Activated CD4-positive, alpha-beta T cell treated with anti-CD3 and anti-CD28 coated beads, Interleukin-2, amount 50 U/mL, for 16 hours (primary cell): ENCODE measurements around the gene ADGRA3.
"Not testable (repeated sequence)": the region's sequence is repeated elsewhere in the genome, so short reads cannot be mapped to it uniquely, and the experiment has no call there.

Experiments
- DNase-seq: peaks from one replicate; pipeline ENCODE4 v3.0.0-alpha.2; 2020

Gene ADGRA3

DNA sequence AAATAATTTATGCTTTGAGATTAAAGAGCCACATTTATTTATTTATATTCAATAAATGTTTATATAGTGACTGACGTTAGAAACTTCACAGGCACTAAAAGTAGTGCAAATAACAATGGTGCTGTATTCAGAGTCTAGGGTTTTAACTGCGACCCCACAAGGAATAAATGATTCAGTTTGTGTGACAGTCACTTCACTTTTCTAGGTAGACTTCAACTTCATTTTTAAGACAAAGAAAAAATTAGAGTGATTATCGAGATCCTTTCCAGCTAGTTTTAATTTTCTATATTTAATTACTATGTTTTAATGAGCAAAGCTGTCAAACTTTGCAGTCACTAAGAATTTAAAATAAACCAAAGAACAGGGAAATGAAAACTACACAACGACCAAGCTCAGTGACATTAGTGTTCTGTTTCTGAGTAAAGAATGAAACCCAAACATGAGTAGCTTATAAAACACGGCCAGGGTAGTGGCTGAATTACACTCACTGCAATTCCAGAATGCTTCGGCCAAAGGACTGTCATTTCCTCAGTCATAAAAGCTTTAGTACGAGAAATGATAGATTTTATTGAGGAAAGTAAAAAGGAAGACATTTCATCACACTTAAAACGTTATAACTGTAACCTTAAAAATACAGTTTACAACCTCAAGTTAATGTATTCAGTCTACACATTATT is 38.6 kb downstream of the ADGRA3 start:
- DNase-seq = no peak

DNA sequence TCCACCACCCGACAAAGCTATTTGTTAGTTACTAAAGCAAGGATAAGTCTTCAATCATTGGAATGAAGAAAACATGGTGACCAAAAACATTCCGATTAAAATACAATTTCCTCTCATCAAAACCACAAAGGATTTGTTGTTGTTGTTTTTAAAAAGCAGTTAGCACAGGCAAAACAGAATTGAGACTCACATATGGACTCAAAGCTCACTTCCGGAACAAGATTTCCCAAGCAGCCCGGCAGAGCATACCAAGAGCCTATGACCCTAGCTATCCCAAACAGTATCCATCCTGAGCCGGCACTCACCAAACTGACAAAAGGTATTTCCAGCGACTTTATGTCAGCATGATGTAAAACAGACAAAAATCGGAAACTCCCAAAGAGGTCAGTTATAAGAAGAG is 39.9 kb downstream of the ADGRA3 start:
- DNase-seq = no peak

DNA sequence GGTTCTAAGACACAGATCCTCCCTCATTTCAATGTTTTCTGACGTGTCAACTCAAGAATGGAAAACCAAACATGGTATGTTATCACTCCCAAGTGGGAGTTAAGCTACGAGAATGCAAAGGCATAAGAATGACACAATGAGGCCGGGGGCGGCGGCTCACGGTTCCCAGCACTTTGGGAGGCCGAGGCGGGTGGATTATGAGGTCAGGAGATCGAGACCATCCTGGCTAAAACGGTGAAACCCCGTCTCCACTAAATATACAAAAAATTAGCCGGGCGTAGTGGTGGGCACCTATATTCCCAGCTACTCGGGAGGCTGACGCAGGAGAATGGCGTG is 40.6 kb downstream of the ADGRA3 start:
- DNase-seq = not testable (repeated sequence)

DNA sequence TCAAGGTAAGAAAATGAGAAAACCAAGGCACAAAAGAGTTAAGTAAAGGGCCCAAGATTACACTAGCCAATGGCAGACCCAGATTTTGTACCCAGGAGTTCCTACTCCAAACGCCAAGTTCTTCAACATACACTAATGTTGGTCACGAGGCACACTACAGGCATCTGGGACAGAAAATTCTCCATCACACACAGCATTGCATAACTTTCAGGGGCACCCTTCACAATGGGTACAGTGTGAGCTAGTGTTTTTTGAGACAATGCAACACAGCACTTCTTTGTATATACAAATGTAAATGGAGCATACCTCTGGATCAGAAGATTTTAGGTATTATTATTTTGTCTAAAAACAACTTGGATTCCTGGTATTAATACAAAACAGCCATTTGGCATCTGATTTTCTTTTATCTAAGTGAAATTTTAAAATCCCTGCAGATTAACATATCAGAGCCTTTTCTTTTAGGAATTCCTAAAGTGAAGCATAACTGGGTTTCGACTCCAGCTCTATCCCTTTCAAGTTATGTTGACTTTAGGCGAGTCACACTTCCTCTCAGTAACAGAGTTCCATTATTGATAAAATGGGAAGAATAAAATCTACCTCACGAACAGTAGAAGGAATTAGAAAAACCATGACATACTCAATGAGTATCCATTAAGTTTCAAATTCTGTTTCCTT is 41.1 kb downstream of the ADGRA3 start:
- no peak for DNase-seq

DNA sequence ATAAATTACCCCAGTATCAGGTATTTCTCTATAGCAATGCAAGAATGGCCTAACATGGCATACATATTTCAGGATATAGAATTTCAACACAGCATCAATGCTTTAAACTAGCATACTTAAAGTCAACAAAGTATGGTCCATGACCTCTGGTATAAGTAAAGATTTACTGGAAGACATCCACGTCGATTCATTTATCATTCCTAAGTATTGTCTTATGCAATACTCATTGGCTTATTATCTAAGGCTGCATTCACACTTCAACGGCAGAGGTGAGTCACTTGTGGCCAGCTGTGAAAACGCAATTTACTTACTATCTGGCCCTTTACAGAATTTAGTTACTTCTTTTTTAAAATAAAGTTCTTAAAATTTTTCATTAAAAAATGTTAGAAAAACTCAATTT is 42.6 kb downstream of the ADGRA3 start:
- DNase-seq = no peak

DNA sequence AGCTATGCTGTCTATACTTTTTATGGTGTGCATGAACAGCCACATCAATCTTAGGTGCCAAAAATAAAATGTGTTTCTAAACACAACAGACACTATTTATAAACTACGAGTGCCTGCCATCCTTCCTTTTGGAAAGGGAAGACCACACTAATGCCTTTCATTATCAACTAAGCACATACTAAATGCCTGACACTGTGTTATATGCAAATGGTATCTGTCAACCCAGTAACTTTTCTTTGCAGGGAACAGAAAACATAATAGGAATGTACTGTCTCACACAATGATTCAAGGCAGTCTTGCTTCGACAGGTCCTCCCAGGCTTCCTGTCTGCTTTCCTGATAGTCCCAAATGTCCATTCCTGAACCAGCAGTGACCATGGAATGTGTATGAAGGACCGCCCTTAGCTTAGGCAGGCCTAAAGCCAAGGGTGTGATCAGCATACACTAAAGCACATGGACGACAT is 43.8 kb downstream of the ADGRA3 start:
- no peak for DNase-seq

DNA sequence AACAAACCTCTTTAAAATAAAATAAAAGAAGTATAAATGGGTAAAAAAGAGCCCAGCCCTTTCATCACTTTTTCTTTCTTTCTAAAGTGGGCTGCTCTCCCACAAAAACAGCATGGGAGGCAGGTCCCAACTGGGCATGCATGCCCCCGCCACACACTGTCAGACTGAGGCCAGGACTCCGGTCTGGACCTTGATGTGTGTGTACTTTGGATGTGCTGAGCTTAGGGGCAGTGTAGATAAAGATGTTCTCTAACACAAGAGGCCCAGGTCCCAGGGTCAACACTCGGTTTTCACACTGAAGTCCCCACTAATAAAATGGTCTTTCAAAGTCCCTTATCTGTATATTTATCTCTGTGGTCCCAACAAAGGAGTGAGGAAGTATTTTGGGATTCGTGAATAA is 44.4 kb downstream of the ADGRA3 start:
- DNase-seq = no peak

DNA sequence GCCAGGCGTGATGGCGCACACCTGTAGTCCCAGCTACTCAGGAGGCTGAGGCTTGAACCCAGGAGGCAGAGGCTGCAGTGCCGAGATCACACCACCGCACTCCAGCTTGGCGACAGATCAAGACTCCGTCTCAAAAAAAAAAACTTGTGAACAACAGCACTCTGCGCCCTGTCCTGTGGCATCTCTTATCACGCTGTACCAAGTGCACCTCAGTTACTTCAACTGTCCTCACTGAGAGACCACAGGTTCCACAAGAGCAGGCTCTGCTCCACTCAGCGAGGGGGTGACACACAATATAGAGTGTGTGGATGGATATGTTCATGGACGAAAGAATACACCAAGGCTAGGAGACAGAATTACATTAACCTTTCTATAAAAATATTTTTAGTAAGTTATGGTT is 49.3 kb downstream of the ADGRA3 start:
- DNase-seq = no peak

DNA sequence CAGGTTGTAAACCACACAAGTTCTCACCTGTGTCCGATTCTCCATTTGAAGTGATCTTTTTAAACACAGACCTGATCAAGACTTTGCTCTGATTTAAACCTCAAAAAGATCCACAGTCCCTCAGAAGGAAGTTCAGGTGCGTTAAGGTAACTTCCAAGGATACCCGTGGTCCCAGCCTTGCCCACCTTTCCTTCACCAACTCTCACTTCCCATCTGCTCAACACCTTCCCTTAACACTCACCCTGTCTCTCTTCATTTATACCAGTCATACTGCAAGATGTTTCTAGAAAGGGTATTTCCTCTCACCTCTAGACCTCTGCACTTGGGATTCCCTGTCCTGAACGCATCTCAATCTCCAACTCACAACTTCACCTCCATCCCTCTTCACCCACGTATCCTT is 49.9 kb downstream of the ADGRA3 start:
- DNase-seq = no peak

DNA sequence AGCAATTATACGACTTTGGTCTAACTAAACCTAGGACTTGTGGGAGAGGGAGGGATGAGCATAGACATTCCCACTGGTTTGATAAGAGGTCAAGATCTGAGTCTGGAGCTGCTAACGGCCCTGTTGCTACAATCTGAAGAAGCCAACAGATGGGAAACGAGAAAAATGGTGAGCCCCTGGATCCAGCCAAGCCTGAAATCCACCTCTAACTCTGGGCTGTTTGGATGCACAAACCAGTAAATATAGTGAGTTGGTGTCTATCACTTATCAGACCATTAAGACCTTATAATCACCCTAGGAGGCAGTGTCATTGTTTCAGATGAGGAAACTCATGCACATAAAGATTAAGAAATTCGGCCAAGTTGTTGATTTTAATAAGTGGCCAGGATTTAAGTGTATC is 50.5 kb downstream of the ADGRA3 start:
- DNase-seq = no peak

DNA sequence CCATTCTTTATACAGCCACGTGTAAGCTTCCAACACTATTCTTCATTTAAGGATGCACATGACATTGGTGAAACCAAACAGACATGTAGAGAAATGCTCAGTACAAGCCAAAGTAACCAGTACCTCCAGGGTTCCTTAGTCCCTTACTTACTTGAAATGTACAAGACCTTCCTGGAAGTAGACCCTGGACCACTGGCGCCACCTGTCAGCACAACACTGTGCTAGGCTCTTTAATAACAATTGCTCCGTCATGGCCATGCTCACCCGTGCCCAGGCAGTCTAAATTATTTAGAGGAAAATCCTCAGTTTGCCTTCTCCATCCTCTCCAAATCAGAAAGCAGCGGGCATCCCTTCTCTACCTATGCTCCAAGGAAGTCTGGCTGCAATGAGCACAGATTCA is 52.7 kb downstream of the ADGRA3 start:
- DNase-seq = peak; percentile 7

DNA sequence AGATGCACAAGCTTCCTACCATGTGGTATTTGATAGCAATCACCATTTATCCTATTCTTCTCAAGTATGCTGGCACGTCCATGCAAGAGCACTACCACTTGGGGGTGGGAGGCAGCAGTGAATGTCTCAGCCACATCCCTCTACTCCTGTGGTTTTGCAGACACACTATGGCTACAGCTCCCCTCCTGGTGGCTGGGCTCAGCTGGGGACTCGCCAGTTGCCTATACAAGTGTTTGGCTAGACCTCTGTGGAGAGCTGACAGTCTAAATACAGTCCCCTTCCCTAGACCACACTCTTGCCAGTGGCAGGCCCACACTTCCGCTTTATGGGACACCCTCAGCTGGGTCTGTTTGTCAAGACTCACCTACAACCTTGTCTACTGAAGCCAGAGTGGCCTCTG is 53.2 kb downstream of the ADGRA3 start:
- DNase-seq = no peak

DNA sequence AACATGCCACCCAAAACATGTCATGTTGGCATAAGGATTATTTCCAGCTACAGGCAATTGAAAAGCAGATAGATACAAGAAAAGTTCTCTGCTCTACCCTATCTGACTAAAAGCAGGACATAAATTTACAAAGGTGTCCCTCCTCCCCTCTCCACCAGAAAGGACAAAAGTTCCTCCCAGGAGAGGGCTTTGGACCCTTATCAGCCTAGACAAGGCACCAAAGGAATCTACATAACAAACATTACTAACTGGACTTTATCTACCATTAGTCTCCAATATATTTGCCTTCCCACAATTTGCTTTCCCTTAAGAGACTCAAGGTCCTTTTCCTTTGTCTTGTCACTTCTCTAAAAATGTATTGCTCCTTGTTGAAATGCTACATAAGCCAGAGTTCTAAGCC is 55.6 kb downstream of the ADGRA3 start:
- DNase-seq = no peak

DNA sequence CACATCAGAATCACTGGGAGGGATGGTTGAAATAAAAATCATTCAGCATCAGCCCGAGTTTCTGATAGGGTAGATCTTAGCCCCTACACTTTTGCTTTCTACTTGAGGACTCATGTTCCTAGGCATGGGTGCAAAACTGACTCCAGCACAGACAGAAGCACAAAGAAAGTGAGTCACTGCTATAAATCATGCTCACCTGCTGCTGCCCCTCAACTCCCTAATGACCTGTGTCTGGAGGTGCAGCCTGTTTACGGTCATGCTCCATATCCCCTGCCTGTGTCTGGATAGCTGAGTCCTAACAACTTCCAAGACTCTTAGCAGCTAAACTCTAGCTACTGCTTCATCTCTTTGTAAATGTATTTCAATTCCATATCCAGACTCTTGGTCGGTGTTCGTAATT is 57.8 kb downstream of the ADGRA3 start:
- no peak for DNase-seq

DNA sequence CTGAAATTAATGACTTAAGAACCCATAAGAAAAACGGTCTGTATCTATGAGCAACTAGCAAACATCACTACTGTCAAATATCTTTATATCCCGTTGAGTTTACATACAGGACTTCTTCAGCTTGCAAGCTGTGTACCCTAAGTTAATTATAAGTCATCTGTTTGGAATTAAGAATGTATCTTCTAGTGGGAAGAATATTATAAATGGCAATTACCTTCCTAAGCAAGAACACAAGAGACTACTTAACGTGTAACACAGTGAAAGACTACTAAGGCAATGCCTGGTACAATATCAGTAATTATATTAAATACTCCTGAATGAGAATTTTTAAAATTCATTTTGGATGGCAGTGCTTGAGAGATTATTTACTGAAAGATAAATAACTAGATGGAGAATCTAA is 58.5 kb downstream of the ADGRA3 start:
- DNase-seq = no peak

DNA sequence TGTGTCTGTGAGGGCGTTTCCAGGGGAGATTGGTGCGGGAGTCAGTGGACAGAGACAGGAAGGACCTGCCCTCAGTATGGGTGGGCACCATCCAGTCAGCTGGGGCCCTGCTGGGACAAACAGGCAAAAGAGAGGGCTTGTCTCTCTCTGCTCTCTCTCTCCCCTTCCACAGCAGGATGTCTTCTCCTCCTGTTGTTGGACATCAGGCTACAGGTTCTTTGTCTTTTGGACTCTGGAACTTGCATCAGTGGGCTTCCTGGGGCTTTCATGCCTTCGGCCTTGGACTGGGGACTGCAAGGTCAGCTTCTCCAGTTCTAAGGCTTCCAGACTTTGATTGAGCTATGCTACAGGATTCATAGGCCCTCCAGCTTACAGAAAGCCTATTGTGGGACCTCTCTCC is 59.6 kb downstream of the ADGRA3 start:
- DNase-seq = no peak

DNA sequence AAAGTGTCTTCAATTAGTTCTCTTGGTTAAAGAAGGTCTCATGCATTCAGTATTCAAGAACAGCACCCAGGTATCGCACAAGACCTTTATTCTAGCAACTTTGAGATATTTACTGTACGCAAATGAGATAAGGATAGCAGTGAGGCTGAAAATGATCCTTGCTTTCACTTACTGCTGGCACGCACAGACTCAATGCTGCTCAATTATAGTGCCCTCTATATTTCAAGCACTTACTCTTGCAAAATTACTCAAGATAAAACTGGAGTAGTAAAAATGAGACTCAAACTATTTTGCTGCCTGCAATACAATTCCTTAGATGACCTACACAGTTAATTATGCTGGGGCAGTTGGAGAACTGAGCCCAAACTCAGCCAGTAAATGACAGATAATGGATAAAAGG is 60.9 kb downstream of the ADGRA3 start:
- DNase-seq = peak; percentile 8

DNA sequence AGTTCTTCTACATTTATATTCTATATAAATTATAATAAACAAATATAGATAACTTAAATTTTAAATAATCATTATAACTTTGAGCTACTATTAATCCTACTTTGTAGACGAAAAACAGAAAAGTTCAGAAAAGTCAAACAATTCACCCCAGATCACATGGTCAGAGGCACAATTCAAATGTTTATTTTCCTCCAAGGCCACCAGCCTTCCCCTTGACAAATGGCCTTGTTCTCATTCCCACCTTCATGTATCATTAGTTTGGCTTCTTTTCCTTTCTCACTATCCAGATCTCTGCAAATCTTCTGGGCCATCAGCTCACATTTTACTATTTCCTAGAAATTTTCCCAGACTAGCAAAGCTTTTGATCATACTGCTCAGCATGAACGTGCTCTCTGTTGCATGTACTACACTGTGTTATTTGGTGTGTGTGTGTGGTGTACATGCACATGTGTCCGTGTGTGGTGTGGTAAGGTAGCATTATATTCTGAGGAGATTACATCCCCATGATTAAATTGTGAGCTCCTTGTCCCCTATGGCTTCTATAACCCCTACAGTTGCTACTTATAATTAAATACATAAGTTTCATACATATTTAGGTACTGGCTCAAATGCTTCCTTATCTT is 61.5 kb downstream of the ADGRA3 start:
- no peak for DNase-seq

DNA sequence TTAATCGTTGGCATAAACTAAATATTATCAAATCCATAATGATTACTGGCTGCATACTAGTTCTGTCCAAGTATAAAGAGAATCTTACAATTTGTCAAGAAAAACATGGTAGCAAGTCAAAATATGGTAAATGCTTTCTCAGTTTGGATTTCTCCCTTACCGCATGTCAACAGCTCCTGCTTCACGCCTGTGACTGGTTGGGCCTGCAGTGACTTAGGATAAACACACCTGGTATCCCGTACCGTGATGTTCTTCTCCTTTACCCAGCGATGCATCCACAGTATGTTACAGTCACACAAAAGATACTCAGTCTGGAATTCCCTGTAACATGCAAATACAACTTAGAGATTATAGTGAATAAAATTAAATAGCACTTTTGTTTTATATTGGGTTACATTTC is 71.1 kb downstream of the ADGRA3 start:
- no peak for DNase-seq

DNA sequence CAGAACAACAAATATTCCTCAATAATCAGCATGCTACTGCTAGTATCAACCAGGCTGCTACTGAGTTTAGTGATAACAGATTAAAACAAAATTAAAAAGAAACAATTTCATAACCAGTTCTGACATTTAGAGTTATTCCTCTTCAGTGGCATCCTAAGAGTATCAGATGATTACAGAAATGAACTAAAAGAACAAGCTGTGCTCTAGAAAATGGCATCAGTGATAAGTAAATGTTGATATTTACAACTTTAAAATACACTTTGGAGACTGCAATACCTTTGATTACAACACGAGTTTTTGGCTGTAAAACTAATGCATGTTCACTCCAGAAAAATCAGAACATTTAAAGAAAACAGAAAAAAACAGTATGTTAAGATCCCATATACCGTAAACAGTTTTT is 72.9 kb downstream of the ADGRA3 start:
- DNase-seq = no peak

DNA sequence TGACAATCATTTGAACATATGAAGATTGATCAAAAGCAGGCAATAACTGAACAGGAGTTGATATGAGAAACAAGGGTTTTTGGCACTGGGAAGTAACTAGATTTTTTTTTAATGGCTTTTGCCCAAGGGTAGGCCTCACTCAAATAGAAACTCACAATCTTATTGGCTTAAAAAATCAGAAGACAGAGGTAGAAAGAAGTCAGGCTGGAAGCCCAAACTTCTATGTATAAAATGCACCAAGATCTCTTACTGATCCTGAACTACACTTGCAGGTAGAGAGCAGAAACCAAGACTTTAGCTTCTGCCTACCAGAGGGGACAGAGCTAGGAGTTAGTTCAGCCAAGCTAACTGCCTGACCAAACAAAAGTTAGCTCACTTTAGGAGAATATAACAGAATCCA is 74.9 kb downstream of the ADGRA3 start:
- DNase-seq = no peak

DNA sequence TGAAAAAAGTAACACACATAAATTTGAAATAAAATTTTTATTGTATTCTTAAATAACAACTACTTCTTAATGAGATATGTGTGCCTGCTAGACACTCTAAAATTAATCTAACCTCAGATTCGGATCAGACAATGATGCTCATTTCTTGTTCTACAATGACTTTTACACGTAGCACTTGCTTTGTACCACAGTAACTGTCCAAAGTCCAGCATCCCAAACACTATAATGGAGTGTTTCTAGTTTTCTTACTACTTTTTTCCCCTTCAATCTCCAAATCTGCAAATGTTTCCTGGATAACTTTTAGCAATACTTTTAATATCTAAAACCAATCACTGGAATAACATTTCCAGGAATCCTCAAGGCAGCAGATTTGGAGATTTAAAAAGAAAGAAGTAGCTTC is 75.9 kb downstream of the ADGRA3 start:
- no peak for DNase-seq

DNA sequence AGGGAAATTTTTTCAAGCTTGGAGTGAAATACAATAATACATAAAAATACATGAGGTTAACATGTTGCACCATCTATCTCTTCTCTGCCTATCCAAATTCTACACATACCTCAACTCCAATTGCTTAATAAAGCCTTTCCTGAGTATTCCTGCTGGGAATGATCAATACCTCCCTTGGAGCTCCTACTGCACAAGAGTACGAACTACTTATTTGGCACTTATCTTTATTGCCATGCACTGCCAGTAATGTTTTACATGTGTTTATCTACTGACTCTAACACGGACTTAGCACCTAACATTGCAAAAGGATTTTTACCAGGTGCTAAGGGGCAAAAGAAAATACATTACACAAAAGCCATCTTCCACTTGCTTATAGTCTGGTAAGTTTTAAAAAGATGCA is 80.2 kb downstream of the ADGRA3 start:
- DNase-seq = no peak

DNA sequence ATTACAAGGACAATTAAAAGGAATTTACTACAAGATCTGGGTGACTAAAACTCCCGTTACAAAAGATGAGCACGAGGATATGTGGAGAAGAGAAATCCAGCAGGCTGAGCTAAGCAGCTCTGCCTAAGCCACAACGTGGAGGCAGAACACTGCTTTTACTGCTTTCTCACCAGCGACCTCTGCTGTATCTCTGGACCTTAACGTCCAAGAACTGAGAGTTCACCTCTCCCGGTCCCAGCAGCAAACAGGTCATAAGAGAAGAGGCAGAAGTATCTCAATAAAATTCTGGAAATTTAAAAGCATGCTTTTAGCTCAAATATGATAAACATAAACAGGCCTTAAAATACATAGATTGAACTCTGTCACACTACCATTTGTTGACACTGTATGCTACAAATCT is 81.0 kb downstream of the ADGRA3 start:
- peak; percentile 14 for DNase-seq

DNA sequence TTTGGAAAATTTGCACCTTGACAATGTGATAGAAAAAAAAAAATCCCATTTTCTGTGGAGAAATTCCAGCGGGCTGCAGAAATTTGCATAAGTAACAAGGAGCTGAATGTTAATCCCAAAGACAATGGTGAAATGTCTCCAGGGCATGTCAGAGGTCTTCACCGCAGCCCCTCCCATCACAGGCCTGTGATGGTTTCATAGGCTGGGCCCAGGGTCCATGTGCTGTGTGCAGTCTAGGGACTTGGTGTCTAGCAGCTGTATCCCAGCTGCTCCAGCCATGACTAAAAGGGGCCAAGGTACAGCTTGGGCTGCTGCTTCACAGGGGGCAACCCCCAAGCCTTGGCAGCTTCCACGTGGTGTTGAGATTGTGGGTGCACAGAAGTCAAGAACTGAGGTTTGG is 85.2 kb downstream of the ADGRA3 start:
- no peak for DNase-seq
